Stimulated activated CD8-positive, alpha-beta memory T cell treated with anti-CD3 and anti-CD28 coated beads, Interleukin-2, amount 100 ng/mL, for 1 hour (primary cell): ENCODE data around the gene FLT1.

ENCODE experiments used
- DNase-seq, 2 donors: peaks; one replicate each; pipeline ENCODE4 v3.0.0-alpha.2; 2020; ENCODE audit warnings: low read depth in 2 of 2

FLT1 gene

DNA sequence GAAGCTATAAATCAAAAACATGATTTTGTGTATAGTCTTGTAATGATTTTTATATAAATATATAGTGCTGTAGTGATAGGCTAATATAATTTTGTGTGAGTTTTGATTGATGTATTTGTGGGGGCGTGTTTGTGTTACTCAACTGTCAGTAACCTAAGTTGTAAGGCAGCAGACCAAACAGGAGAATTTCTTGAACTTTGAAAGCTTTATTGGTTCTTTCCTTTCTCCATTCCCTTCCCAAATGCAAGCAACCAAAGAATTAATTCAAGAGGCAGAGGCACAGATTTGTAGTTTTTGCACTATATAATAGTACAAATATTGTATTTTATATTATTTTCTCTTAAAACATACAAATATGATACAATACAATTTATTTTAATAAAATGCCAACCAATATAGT lies 109.6 kb downstream of the FLT1 start:
- DNase-seq, result no peak

- DNase-seq, result no peak
These were observed 110.1 kb downstream of the FLT1 start for GRCh38 chr13:28384789-28385188.

DNA sequence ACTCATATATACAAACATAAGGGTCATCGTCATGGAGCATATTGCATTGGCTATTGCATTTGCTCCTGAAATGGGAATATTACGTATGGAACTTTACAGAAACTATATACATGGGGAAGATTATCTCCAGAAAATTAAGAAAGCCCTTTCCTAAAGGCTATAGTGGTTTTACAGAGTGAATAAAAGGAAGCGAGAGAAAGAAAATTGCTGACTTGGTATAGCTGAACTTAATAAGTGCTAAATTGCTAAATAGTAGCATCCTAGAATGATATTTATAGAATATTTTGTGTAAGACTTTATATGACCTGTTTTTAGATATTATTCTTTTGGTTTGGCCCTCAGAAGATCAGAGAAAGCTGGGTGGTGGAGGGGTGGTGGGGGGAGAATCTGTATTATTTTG lies 114.6 kb downstream of the FLT1 start:
- DNase-seq, result no peak

DNA sequence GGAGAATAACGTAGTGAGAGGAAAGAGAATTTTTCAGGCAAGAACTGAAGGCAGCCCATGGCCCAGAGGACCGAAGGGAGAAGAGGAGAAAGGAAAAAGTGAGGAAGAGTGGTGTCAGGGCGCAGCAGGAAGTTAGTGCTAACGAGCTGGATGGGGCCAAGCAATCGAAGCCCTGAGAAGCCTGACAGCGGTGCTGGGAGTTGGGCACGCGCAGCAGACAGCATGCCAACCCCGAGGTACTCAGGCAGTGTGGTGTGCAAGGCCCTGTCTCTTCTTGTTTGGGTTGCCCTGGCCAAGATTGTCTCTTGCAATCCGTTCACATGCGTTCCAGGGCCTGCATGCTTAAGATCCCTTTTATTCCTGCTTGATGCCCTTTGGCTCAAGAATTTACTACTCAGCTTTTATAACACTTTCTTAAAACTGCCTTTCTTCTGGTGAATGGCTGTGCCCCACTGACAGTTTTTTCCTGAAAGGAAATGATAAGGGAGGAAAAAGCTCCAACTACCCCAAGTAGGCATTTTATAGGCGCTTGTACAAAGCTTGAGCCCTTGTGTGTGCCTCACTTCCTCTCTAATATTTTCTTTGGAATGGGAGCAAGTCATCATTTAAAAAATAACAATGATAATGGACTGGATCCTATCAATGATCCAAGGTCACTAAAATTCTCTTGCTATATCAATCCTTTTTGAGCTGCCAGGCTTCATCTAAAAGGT lies 115.4 kb downstream of the FLT1 start:
- DNase-seq, result no peak

DNA sequence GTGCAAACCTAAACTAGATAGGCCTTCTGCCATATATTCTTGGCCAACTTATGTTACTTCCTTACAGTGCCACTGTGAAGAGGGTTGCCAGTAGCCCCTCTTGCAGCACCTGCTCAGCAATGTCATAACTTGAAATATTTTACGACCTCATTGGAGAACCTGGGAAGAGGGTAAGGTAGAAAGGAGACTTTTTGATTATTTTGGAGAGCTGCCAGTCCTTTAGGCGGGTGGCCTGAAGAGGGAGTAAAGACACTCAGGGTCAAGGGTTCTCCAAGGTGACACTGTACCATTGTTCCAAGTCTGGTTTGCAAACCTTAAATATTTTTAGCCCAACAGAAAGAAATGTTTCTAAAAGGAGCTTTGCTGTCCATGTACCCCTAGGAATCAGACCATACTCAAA lies 118.3 kb downstream of the FLT1 start:
- DNase-seq, result no peak

DNA sequence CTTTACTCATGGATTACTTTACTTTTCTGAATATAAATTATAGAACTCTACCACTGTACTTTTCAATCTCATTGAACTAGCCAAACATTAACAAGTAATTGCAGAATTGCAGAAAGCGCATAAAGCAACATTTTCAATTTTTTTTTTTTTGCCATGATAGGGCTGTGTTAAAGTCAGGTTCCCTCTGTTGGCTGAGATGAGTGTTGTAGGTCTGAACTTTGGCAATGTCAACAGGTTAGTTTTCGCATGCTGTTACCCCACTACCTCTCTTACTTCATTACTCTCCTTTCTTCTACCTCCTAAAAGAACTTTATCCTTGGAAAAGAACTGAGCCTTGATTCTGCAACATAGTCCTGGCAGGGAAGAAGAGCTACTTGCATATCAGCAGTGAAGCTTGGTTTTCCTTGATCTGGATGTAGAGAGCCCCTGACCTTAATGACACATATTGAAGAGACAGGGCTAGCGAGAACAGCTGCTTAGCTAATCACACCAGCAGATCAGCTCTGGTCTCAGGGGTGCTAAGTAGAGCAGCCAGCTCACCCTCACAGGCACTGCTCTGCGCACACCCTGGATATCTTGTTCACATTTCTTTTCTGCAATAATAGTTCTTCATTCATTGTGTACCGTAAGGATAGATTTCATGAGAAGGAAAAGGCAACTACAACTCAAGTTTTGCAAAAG lies 119.5 kb downstream of the FLT1 start:
- DNase-seq, result no peak

DNA sequence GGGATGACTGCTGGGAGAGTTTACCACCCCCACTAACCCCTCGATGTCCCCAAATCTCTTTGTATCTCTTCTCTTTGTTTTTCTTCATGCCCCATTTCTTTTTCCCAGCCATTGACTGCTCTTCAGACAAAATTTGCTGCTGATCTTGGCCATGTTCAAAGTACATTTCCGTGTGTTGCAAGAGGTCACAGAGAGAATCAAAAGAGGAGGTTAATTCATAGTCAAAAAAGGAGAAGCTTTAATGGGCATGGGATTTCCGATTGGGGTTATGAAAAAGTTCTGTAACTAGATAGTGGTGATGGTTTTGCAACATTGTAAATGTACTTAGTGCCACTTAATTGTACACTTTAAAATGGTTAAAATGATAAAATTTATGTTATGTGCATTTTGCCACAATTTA lies 121.1 kb downstream of the FLT1 start:
- no peak for DNase-seq

- no peak for DNase-seq
These were observed 124.5 kb downstream of the FLT1 start for GRCh38 chr13:28370448-28370847.

DNA sequence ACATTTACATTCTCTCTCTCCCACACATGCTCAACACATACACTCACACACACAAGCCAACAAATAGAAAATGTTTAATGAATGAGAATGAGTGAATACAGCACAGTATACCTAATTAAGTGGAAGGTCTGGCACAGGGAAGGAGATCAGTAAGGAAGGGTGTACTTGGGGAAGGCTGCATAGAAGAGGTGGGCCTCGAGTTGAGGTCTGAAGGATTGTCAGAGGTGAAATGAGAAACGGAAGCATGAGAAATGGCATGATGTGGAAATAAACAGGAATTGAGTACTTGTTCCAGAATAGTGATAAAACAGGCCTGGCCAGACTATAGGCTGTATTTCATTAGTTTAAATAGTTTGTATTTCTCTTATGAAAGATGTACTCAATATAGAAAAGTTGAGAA lies 136.2 kb downstream of the FLT1 start:
- DNase-seq, result no peak

DNA sequence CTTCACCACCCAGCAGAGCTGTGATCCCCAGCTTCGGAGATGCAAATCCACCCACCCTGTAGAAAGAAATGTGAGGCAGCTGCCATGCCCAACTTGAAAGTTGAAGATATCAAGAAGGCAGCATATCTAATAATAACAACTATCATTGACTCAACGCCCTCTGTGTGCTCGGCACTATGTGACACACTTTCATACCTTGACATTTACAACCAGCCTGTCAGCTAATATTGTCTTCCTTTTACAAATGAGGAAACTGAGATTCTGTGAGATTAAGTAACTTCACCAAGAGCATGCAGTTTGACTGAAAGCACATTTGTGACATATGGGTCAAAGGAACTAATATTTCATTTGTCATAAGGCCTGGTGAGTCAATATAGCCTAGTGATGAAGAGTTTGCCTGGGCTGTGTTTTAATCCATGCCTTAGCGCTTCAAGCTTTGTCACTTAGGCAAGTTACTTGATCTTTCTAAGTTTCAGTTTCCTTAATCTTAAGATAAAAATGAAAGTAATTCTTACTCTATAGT lies 137.0 kb downstream of the FLT1 start:
- DNase-seq, result no peak

GRCh38 chr13:28357247-28357825 lies 137.6 kb downstream of the FLT1 start:
- no peak for DNase-seq

DNA sequence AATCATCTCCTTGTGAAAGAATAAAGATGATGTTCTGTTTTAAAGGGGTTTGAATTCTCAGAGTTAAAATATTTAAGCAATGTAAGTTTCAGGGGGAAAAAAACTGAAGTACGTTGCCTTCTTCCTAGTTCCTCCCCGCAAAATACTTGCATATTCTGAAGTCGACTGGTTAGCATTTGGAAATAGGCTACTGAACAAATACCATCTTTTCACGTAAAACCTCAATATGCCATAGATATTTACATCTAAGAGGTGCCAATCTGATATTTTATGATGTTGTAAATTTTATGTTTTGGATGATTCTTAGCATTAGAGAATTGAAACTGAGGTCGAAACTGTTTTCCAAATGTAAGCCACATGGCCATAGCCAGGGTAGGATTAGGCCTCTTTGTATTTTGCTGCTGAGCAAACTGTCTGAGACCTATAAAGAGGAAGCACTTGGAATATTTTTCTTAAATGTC lies 138.3 kb downstream of the FLT1 start:
- DNase-seq, result no peak

DNA sequence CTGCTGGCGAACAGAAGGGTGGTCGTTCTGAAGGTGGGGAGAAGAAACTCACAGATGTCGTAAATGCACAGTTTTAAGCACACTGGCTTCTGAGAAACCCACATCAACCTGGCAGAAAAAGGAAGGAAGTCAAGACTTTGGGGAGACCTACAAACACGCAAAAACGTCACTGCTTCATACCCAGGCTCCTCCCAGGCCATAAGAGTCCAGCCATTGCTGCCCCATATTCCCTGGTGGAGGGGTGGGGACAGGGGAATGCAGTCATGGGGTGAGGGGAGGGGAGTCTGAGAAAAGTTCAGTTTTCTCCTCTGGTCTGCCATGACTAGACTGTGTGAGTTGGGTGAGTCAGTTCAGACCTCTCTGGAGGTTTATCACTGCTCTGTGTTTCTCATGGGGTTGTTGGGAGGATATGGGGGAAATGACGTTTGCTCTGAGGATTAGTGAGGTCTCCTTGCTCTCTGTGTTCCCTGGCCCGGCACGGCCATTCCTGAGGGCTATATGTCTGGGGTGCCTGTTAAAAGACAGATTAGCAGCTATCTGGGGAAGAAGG lies 139.0 kb downstream of the FLT1 start:
- DNase-seq, result no peak

- DNase-seq, result no peak
These were observed 139.7 kb downstream of the FLT1 start for GRCh38 chr13:28355046-28355821.

- DNase-seq, result no peak
These were observed 141.2 kb downstream of the FLT1 start for GRCh38 chr13:28353679-28354078.

DNA sequence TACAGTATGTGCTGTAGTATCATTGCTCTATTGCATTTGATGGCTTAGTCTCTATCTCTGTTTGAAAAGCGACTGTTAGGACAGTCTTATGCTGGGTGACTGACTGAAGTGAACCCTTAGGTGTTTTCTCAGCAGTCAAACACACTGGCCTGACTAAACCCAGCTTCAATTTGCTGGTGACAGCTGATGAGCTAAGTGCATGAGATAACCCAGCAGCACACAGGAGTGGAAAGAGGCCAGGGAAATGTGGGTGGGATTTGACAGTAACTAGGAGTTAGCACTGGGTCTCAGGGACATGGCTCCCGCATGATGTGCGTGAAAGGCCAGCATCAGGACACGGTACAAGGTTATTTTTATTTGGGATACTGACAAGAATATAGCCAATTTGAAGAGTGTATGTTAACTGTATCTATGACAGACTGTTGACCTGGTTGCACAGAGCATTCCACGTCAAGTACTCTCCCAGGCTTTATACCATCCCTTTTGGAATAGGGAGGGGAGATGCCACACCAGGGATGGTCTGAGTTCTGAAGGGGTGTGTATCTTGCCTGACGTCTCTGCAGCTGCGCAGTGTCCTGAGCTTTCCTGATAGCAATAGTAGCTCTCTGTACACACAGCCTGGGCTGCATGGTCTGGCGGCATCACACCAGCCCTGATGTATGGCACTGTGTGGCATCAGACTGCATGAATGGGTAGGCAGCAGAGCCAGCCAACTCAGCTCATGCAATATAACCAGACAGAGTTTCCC lies 144.8 kb downstream of the FLT1 start:
- DNase-seq, result no peak

- DNase-seq, result no peak
These were observed 145.6 kb downstream of the FLT1 start for GRCh38 chr13:28349371-28349770.

DNA sequence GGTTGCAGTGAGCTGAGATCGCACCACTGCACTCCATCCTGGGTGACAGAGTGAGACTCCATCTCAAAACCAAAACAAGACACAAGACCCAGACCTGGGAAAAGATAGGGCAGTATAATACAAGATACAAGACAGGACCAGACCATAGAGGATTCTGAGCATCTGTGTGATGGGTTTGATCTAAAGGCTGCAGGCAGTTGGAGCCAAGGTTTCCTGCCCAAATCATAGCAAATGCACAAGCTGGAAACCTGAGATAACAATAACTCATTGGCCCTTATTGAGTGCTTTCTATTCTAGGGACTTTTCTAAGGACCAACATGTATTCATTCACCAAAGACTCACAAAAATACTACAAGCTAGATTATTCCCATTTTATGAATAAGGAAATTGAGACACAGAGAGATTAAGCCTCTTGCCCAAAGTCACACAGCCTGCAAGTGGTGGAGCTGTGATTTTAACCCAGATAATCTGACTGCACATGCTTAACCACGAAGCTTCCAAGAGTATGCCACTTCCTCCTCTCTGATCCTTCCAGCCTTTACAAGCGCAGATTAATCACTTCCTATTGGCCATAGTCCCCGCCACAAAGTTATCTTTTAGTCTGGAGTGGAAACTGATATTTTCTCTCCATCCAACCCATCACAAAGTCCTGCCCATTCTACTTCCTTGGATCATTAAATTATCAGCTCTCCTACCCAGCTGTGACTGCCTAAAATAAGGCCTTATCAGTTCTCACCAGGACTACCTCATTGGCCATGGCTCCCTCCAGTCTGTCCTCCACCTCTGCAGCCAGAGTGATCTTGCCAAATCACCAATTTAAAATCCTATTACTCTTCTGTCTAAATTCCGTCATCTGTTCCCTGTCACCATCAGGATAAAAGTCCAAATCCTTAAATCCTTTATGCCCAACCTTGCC lies 147.2 kb downstream of the FLT1 start:
- no peak for DNase-seq

GRCh38 chr13:28346154-28346553 lies 148.8 kb downstream of the FLT1 start:
- DNase-seq, result no peak

GRCh38 chr13:28344163-28344562 lies 150.8 kb downstream of the FLT1 start:
- no peak for DNase-seq
